Sigmoid colon (tissue), 3 donors: Measurements from ENCODE around the gene FGR.

Experiments used
- POLR2A ChIP-seq, 2 donors: fragments of 450-650 bp; IDR thresholded peaks; one replicate each; pipeline ENCODE4 v1.6.1; 2016; ENCODE audit warnings: antibody characterized with exemption in 2 of 2, mild to moderate bottlenecking in 2 of 2, moderate library complexity in 2 of 2
- TF ChIP-seq, protein P1 (sequence below), 4 experiments: fragments of 450-650 bp in 3 of 4; fragments of 200-600 bp in 1 of 4; IDR thresholded peaks; one replicate each; pipeline ENCODE4 v1.5.1; 2016 to 2019; ENCODE audit warnings: antibody characterized with exemption in 4 of 4, mild to moderate bottlenecking in 3 of 4, moderate library complexity in 2 of 4

DNA sequence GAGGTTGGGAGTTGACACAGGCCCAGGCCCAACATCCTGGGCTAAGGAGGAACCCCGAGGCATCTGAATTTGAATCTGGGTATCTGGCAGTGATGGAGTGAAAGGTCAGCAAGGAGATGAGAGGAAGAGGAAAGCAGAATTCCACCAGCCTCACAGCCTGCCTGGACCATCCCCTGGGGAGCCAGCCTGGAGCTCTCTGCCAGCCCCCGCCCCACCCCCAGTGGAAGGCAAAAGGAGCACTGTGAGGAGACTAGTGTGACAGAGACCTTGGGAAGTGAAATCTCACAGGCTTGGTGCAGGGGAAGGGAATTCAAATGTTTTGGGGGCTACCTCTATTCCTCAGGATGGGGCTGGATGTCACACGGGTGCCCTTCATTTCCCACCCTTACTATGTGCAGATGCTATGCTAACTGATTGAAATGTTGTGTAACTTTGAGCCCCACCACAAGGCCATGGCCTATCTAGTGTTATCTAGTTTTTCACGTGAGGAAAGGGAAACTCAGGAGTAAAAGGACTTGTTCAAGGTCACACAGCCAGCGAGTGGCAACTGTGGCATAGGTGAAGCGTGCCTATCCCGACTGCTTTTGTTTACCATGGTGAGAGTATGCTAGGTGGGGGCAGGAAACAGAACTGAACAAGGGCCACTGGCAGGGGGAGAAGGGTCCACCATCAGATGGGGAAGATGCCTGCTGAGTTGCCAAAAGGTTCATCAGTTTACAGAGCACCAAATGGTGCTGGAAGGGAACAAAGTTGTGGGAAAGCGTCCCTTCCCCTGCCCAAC is 60.8 kb downstream of the FGR start:
- TF ChIP-seq, protein P1, sequence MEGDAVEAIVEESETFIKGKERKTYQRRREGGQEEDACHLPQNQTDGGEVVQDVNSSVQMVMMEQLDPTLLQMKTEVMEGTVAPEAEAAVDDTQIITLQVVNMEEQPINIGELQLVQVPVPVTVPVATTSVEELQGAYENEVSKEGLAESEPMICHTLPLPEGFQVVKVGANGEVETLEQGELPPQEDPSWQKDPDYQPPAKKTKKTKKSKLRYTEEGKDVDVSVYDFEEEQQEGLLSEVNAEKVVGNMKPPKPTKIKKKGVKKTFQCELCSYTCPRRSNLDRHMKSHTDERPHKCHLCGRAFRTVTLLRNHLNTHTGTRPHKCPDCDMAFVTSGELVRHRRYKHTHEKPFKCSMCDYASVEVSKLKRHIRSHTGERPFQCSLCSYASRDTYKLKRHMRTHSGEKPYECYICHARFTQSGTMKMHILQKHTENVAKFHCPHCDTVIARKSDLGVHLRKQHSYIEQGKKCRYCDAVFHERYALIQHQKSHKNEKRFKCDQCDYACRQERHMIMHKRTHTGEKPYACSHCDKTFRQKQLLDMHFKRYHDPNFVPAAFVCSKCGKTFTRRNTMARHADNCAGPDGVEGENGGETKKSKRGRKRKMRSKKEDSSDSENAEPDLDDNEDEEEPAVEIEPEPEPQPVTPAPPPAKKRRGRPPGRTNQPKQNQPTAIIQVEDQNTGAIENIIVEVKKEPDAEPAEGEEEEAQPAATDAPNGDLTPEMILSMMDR (IDR thresholded peaks at IDR 0.05) = no peak
- TF ChIP-seq POLR2A (IDR thresholded peaks at IDR 0.05) = no peak
